ENCODE data around the gene PAPSS2. TPM values are rescaled to one million over a fixed set of nuclear protein-coding genes. Genes with fewer than 3 reads are reported as not detected.

The PAPSS2 gene
- total RNA-seq, 1 experiment from 2014 or later, result 12.6 TPM

DNA sequence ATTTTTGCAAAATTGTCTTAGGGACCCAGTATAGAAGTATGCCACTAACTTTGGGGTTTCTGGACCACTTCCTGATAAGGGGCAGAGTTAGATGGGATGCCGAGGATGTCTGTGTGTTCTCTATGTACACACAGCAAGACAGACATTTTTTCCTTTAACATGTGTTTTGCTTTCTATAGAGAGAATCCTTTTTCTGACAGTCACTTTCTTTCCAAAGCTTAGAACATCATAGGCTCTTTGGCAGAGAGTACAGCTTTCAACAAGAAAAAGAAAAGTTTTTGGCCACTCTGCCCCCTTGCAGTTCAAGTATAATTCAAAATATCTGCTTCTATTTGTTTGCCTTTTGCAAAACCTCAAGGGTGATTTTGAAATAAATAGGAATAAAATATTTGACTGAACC is 44.1 kb downstream of the PAPSS2 start:
- BruUV-seq (replicated peaks), result no TSS peak
- Mint-ChIP-seq H3K27me3 (ENCODE audit: unreplicated experiment) (no peaks in the 10 kb centered on the region), H3K36me3 (ENCODE audit: insufficient read depth, unreplicated experiment) (peaks cover 8% of the 10 kb centered on the region), H3K9me3 (ENCODE audit: low read depth, unreplicated experiment) (no peaks in the 10 kb centered on the region), H3K27ac (ENCODE audit: unreplicated experiment) (no peak overlapping the region), H3K4me3 (ENCODE audit: low read depth, unreplicated experiment) (no peak overlapping the region), H3K4me1 (ENCODE audit: low read depth, unreplicated experiment) (peaks cover 21% of the 10 kb centered on the region)
- no peak for DNase-seq
- CTCF ChIA-PET, result no interaction called here
- intact Hi-C loops (cut with micrococcal nuclease; ENCODE audit: unreplicated experiment), result no loop called here
- TF ChIP-seq, protein P1, sequence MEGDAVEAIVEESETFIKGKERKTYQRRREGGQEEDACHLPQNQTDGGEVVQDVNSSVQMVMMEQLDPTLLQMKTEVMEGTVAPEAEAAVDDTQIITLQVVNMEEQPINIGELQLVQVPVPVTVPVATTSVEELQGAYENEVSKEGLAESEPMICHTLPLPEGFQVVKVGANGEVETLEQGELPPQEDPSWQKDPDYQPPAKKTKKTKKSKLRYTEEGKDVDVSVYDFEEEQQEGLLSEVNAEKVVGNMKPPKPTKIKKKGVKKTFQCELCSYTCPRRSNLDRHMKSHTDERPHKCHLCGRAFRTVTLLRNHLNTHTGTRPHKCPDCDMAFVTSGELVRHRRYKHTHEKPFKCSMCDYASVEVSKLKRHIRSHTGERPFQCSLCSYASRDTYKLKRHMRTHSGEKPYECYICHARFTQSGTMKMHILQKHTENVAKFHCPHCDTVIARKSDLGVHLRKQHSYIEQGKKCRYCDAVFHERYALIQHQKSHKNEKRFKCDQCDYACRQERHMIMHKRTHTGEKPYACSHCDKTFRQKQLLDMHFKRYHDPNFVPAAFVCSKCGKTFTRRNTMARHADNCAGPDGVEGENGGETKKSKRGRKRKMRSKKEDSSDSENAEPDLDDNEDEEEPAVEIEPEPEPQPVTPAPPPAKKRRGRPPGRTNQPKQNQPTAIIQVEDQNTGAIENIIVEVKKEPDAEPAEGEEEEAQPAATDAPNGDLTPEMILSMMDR (IDR thresholded peaks at IDR 0.05; ENCODE audit: unreplicated experiment), result no peak

DNA sequence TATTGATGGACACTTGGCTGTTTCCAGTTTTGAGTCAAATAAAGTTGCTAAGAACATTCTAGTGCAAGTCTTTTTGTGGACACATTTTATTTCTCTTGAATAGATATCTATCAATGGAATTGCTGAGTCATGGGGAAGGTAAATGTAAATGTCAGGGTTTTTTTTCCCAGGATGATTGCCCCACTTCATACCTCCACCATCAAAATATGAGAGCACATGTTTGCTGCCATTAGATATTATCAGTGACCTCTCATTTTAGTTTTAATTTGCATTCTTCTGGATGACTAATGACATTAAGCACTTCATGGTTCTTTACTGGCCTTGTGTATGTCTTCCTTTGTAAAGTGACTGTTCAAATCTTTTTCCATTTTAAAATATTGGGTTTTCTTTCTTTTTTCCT is 45.7 kb downstream of the PAPSS2 start:
- Mint-ChIP-seq H3K4me1 (ENCODE audit: low read depth, unreplicated experiment) (peaks cover 21% of the 10 kb centered on the region), H3K36me3 (ENCODE audit: insufficient read depth, unreplicated experiment) (peaks cover 8% of the 10 kb centered on the region), H3K27ac (ENCODE audit: unreplicated experiment) (no peak overlapping the region), H3K27me3 (ENCODE audit: unreplicated experiment) (no peaks in the 10 kb centered on the region), H3K9me3 (ENCODE audit: low read depth, unreplicated experiment) (no peaks in the 10 kb centered on the region), H3K4me3 (ENCODE audit: low read depth, unreplicated experiment) (no peak overlapping the region)
- TF ChIP-seq, protein P1 (IDR thresholded peaks at IDR 0.05; ENCODE audit: unreplicated experiment), result no peak
- BruUV-seq (replicated peaks), result no TSS peak
- intact Hi-C loops (cut with micrococcal nuclease; ENCODE audit: unreplicated experiment), result no loop called here
- CTCF ChIA-PET, result no interaction called here
- DNase-seq, result no peak

DNA sequence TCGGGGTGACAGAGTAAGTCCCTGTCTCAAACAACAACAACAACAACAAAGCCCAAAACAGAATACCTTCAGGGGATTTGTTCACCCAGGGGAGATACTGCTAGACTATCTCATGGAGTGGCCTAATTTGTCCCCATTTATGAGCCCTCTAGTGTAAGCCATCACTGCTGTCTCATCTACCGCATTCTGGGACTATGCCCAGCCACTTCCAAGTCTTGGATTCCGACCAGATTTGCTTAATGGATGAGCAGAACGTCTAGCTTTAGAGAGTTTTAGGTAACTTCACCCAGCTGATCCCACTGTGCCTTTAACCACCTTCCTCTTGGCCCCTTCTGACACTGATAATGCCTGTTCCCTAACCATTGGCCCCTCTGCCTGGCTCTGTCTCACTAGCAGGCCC is 47.1 kb downstream of the PAPSS2 start:
- no TSS peak for BruUV-seq (replicated peaks)
- H3K27ac Mint-ChIP-seq (ENCODE audit: unreplicated experiment), result no peak overlapping the region
- intact Hi-C loops (cut with micrococcal nuclease; ENCODE audit: unreplicated experiment), result no loop called here
- H3K4me3 Mint-ChIP-seq (ENCODE audit: low read depth, unreplicated experiment), result no peak overlapping the region
- TF ChIP-seq, protein P1 (IDR thresholded peaks at IDR 0.05; ENCODE audit: unreplicated experiment), result no peak
- CTCF ChIA-PET, result no interaction called here
- H3K9me3 Mint-ChIP-seq (ENCODE audit: low read depth, unreplicated experiment), result no peaks in the 10 kb centered on the region
- peaks cover 11% of the 10 kb centered on the region for H3K4me1 Mint-ChIP-seq (ENCODE audit: low read depth, unreplicated experiment)
- DNase-seq, result no peak
- H3K27me3 Mint-ChIP-seq (ENCODE audit: unreplicated experiment), result no peaks in the 10 kb centered on the region
- H3K36me3 Mint-ChIP-seq (ENCODE audit: insufficient read depth, unreplicated experiment), result peaks cover 1% of the 10 kb centered on the region

DNA sequence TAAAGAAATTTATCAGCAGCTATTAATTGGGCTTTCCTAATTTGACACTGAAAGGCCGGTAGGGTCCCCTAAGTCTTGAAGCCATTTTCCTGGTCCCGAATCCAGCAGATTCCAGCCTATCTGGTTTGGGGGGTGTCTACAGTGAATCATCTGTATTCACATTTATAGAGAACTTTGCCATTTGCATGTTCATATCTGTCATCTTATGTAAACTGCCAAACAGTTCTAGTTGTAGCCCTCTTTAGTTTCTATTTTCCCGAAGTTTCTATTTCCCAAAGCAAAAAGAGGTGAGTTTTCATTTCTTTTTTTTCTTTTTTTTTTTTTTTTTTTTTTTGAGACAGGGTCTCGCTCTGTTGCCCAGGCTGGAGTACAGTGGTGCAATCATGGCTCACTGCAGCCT is 47.6 kb downstream of the PAPSS2 start:
- Mint-ChIP-seq H3K27ac (ENCODE audit: unreplicated experiment) (no peak overlapping the region), H3K27me3 (ENCODE audit: unreplicated experiment) (no peaks in the 10 kb centered on the region), H3K4me3 (ENCODE audit: low read depth, unreplicated experiment) (no peak overlapping the region), H3K4me1 (ENCODE audit: low read depth, unreplicated experiment) (peaks cover 6% of the 10 kb centered on the region), H3K9me3 (ENCODE audit: low read depth, unreplicated experiment) (no peaks in the 10 kb centered on the region), H3K36me3 (ENCODE audit: insufficient read depth, unreplicated experiment) (no peaks in the 10 kb centered on the region)
- CTCF ChIA-PET, result no interaction called here
- intact Hi-C loops (cut with micrococcal nuclease; ENCODE audit: unreplicated experiment), result no loop called here
- DNase-seq, result no peak
- no TSS peak for BruUV-seq (replicated peaks)
- TF ChIP-seq, protein P1 (IDR thresholded peaks at IDR 0.05; ENCODE audit: unreplicated experiment), result no peak
